GM23338 (cell line): ENCODE data around the gene TBC1D5. TPM values are rescaled to one million over a fixed set of nuclear protein-coding genes. Genes with fewer than 3 reads are reported as not detected.

Source experiments
- ATAC-seq: fragments of 200-7000 bp; cut with Tn5 transposase; 3 replicates; pipeline ENCODE4 v1.9.1; 2020
- DNase-seq: peaks from one replicate; pipeline ENCODE4 v3.0.0-alpha.2; 2015; ENCODE audit warnings: low spot score
- H2AFZ ChIP-seq: fragments of 200-600 bp; sonication (generic); 2 replicates; pipeline ENCODE4 v1.8.0; 2016; ENCODE audit warnings: antibody characterized with exemption, mild to moderate bottlenecking, moderate library complexity
- H3F3A ChIP-seq: fragments of 200-600 bp; sonication (generic); replicated peaks from 2 replicates; pipeline ENCODE4 v1.8.0; 2017; ENCODE audit warnings: antibody characterized with exemption, mixed run types, low read depth
- H3K27ac ChIP-seq: fragments of 200-600 bp; sonication (generic); 2 replicates; pipeline ENCODE4 v1.6.1; 2016; ENCODE audit warnings: low read depth
- H3K27me3 ChIP-seq: fragments of 200-600 bp; sonication (generic); 2 replicates; pipeline ENCODE4 v1.8.0; 2016; ENCODE audit warnings: mild to moderate bottlenecking, mixed run types, moderate library complexity; ENCODE audit not compliant: insufficient read depth
- H3K36me3 ChIP-seq: fragments of 200-600 bp; sonication (generic); 2 replicates; pipeline ENCODE4 v1.8.0; 2016; ENCODE audit warnings: mild to moderate bottlenecking; ENCODE audit not compliant: insufficient read depth
- H3K4me1 ChIP-seq: fragments of 200-600 bp; sonication (generic); 2 replicates; pipeline ENCODE4 v1.8.0; 2016; ENCODE audit warnings: mild to moderate bottlenecking, moderate library complexity; ENCODE audit not compliant: insufficient read depth
- H3K4me2 ChIP-seq: fragments of 200-600 bp; sonication (generic); 2 replicates; pipeline ENCODE4 v1.7.1; 2017; ENCODE audit warnings: mixed run types
- H3K4me3 ChIP-seq: fragments of 200-600 bp; sonication (generic); 2 replicates; pipeline ENCODE4 v1.6.1; 2016; ENCODE audit warnings: mixed run types
- H3K79me2 ChIP-seq: fragments of 200-600 bp; sonication (generic); replicated peaks from 2 replicates; pipeline ENCODE4 v1.8.0; 2017; ENCODE audit warnings: mild to moderate bottlenecking; ENCODE audit not compliant: insufficient read depth
- H3K9me2 ChIP-seq: fragments of 200-600 bp; sonication (generic); 2 replicates; pipeline ENCODE4 v1.8.0; 2017; ENCODE audit not compliant: insufficient read depth
- H4K20me1 ChIP-seq: fragments of 200-600 bp; sonication (generic); replicated peaks from 2 replicates; pipeline ENCODE4 v1.8.0; 2017; ENCODE audit warnings: mild to moderate bottlenecking; ENCODE audit not compliant: insufficient read depth
- H3K27ac Mint-ChIP-seq: 2 replicates; pipeline ENCODE4 v1.8.0; 2020; ENCODE audit warnings: inconsistent platforms, mild to moderate bottlenecking, moderate library complexity, mixed read lengths
- H3K27me3 Mint-ChIP-seq: 3 replicates; pipeline ENCODE4 v1.8.0; 2022; ENCODE audit warnings: low read depth, mild to moderate bottlenecking, moderate library complexity, mixed read lengths, inconsistent platforms; ENCODE audit not compliant: insufficient read depth, poor library complexity
- H3K36me3 Mint-ChIP-seq: 3 replicates; pipeline ENCODE4 v1.8.0; 2021; ENCODE audit warnings: low read depth, mild to moderate bottlenecking, inconsistent platforms, moderate library complexity, mixed read lengths
- H3K4me1 Mint-ChIP-seq: 3 replicates; pipeline ENCODE4 v1.8.0; 2020; ENCODE audit warnings: mild to moderate bottlenecking, inconsistent platforms, mixed read lengths
- H3K4me3 Mint-ChIP-seq: 3 replicates; pipeline ENCODE4 v1.8.0; 2021; ENCODE audit warnings: moderate library complexity, mild to moderate bottlenecking, inconsistent platforms, mixed read lengths
- H3K9me3 Mint-ChIP-seq: 3 replicates; pipeline ENCODE4 v1.8.0; 2020; ENCODE audit warnings: moderate library complexity, mild to moderate bottlenecking, inconsistent platforms, mixed read lengths
- CREB1 ChIP-seq: fragments of 250-450 bp; sonication (Bioruptor Pico); IDR thresholded peaks from 2 replicates; pipeline ENCODE4 v1.5.0; 2020; ENCODE audit warnings: low read depth, mild to moderate bottlenecking, moderate library complexity
- CTCF ChIP-seq, 2 experiments: fragments of 200-600 bp in 1 of 2; sonication (generic) in 1 of 2; conservative IDR thresholded peaks; 2 replicates each; pipeline versions ENCODE4 v1.5.1 to v1.6.1; 2016 to 2017; ENCODE audit warnings: antibody characterized with exemption in 2 of 2, low read depth in 2 of 2, mild to moderate bottlenecking in 2 of 2, moderate library complexity in 1 of 2
- ETS1 ChIP-seq: IDR thresholded peaks from 2 replicates; pipeline ENCODE4 v1.6.1; 2016; ENCODE audit warnings: antibody characterized with exemption
- EZH2phosphoT487 ChIP-seq: fragments of 200-600 bp; sonication (generic); IDR thresholded peaks from one replicate; pipeline ENCODE4 v1.8.1; 2018; ENCODE audit warnings: antibody characterized with exemption; ENCODE audit not compliant: unreplicated experiment
- POLR2AphosphoS5 ChIP-seq: IDR thresholded peaks from 2 replicates; pipeline ENCODE4 v1.6.1; 2016; ENCODE audit warnings: antibody characterized with exemption, low read depth
- REST ChIP-seq: IDR thresholded peaks from one replicate; pipeline ENCODE4 v1.6.1; 2018; ENCODE audit warnings: antibody characterized with exemption; ENCODE audit not compliant: unreplicated experiment
- STAT1 ChIP-seq: IDR thresholded peaks from one replicate; pipeline ENCODE4 v1.6.1; 2016; ENCODE audit warnings: antibody characterized with exemption; ENCODE audit not compliant: unreplicated experiment
- ZNF114 ChIP-seq: fragments of 250-450 bp; sonication (Bioruptor Pico); IDR thresholded peaks from 2 replicates; pipeline ENCODE4 v1.5.0; 2020; ENCODE audit warnings: mild to moderate bottlenecking, moderate library complexity
- ZNF331 ChIP-seq: fragments of 250-450 bp; sonication (Bioruptor Pico); IDR thresholded peaks from 2 replicates; pipeline ENCODE4 v1.5.0; 2020; ENCODE audit warnings: low read depth, mild to moderate bottlenecking, moderate library complexity
- polyA plus RNA-seq: library from polyadenylated mRNA; unstranded; fragments of >200 nt; fragmentation: Nextera tagmentation; extraction: Ambion mirVana; gene quantifications from 2 replicates; pipeline ENCODE4 v1.2.1, GENCODE V29; 2016
- total RNA-seq: library from RNA; depleted of rRNA; stranded (reverse); fragments of >200 nt; shearing (Covaris generic); gene quantifications from 2 replicates; pipeline ENCODE4 v1.2.3, GENCODE V29; 2014

TBC1D5 gene
- total and polyA plus RNA-seq, 2 experiments from 2014 or later: 21.8 to 48.1 TPM

- Histone ChIP-seq H3K27ac (no peak overlapping the region), H3K79me2 (no peaks in the 10 kb centered on the region), H2AFZ (no peak overlapping the region), H3K4me1 (no peaks in the 10 kb centered on the region), H3F3A (no peaks in the 10 kb centered on the region), H3K4me2 (no peak overlapping the region), H3K4me3 (no peak overlapping the region), H3K9me2 (0 out of 2 replicates have a peak, but pooled peaks cover 7% of the 10 kb centered on the region), H4K20me1 (no peaks in the 10 kb centered on the region), H3K27me3 (no peaks in the 10 kb centered on the region), H3K36me3 (no peaks in the 10 kb centered on the region)
- Mint-ChIP-seq H3K9me3 (peaks cover 20% of the 10 kb centered on the region), H3K4me1 (peaks cover 8% of the 10 kb centered on the region; the same call in 2 of the 3 replicates), H3K27ac (no peak overlapping the region), H3K4me3 (no peak overlapping the region), H3K36me3 (peaks cover 32% of the 10 kb centered on the region), H3K27me3 (peaks cover 4% of the 10 kb centered on the region)
- TF ChIP-seq POLR2AphosphoS5 (no peak), CTCF (conservative IDR thresholded peaks at IDR 0.05; ENCODE audit: low read depth in 2 of 2) (no peak), EZH2phosphoT487 (no peak), ZNF331 (CRISPR knock-in tag) (no peak), ETS1 (no peak), CREB1 (no peak), STAT1 (no peak), ZNF114 (CRISPR knock-in tag) (no peak), REST (no peak)
- DNase-seq: no peak
- no peak for ATAC-seq
Observed at GRCh38 chr3:17589888-17590287, 152.5 kb downstream of the TBC1D5 start.

- peaks cover 8% of the 10 kb centered on the region; the same call in 2 of the 3 replicates for H3K4me1 Mint-ChIP-seq
- H3K27me3 ChIP-seq: no peaks in the 10 kb centered on the region
- ATAC-seq (no peak), DNase-seq (no peak)
- no peaks in the 10 kb centered on the region for H3F3A ChIP-seq
- H3K27ac Mint-ChIP-seq: no peak overlapping the region
- H3K4me3 Mint-ChIP-seq: no peak overlapping the region
- H2AFZ ChIP-seq: no peak overlapping the region
- peaks cover 29% of the 10 kb centered on the region for H3K36me3 Mint-ChIP-seq
- peaks cover 20% of the 10 kb centered on the region for H3K9me3 Mint-ChIP-seq
- H3K4me3 ChIP-seq: no peak overlapping the region
- no peaks in the 10 kb centered on the region for H3K4me1 ChIP-seq
- no peak overlapping the region for H3K4me2 ChIP-seq
- H3K79me2 ChIP-seq: no peaks in the 10 kb centered on the region
- H3K36me3 ChIP-seq: no peaks in the 10 kb centered on the region
- H4K20me1 ChIP-seq: no peaks in the 10 kb centered on the region
- H3K9me2 ChIP-seq: no peaks in the 10 kb centered on the region
- H3K27me3 Mint-ChIP-seq: peaks cover 4% of the 10 kb centered on the region
- no peak overlapping the region for H3K27ac ChIP-seq
- TF ChIP-seq CTCF (conservative IDR thresholded peaks at IDR 0.05; ENCODE audit: low read depth in 2 of 2): no peak
Observed at GRCh38 chr3:17588422-17588821, 154.0 kb downstream of the TBC1D5 start.
